GM12891 (cell line): Measurements from ENCODE around the gene DLK2.
"Not testable (repeated sequence)": the region's sequence is repeated elsewhere in the genome, so short reads cannot be mapped to it uniquely, and the experiment has no call there.

ENCODE experiments used
- DNase-seq: peaks from one replicate; pipeline ENCODE4 v3.0.0; 2011; ENCODE audit warnings: low spot score; ENCODE audit not compliant: insufficient read length
- FAIRE-seq: peaks from 2 replicates; lab custom pipeline; 2011; peaks lifted over from hg19 to GRCh38; lab: Jason Lieb, UNC
- PAX5 ChIP-seq: IDR thresholded peaks from 2 replicates; pipeline ENCODE4 v1.6.1; 2011; ENCODE audit warnings: low read length, moderate library complexity, mild to moderate bottlenecking; ENCODE audit not compliant: insufficient read depth, severe bottlenecking
- POLR2A ChIP-seq: IDR thresholded peaks from 2 replicates; pipeline ENCODE4 v1.6.1; 2011; ENCODE audit warnings: low read depth, low read length, control low read depth
- POLR2AphosphoS5 ChIP-seq: IDR thresholded peaks from 2 replicates; pipeline ENCODE4 v1.6.1; 2011; ENCODE audit warnings: low read depth, low read length, control low read depth
- POU2F2 ChIP-seq: IDR thresholded peaks from 2 replicates; pipeline ENCODE4 v1.6.1; 2011; ENCODE audit warnings: low read depth, mild to moderate bottlenecking, control low read depth, low read length, moderate library complexity
- SPI1 ChIP-seq: IDR thresholded peaks from 2 replicates; pipeline ENCODE4 v1.6.1; 2011; ENCODE audit warnings: low read depth, low read length, control low read depth
- TAF1 ChIP-seq: IDR thresholded peaks from 2 replicates; pipeline ENCODE4 v1.6.1; 2011; ENCODE audit warnings: low read depth, low read length, control low read depth

DLK2 gene

GRCh38 chr6:43468240-43468639 is 12.9 kb upstream of the DLK2 start:
- FAIRE-seq, result no peak
- no peak for DNase-seq
- no peak for TF ChIP-seq SPI1
- no peak for TF ChIP-seq POU2F2
- TF ChIP-seq PAX5, result no peak
- TF ChIP-seq POLR2A, result no peak

- FAIRE-seq, result no peak
- DNase-seq, result no peak
- TF ChIP-seq TAF1 (no peak), POLR2AphosphoS5 (no peak), POU2F2 (no peak), POLR2A (no peak), SPI1 (no peak), PAX5 (no peak)
Observed at GRCh38 chr6:43467752-43468151, 12.4 kb upstream of the DLK2 start.

DNA sequence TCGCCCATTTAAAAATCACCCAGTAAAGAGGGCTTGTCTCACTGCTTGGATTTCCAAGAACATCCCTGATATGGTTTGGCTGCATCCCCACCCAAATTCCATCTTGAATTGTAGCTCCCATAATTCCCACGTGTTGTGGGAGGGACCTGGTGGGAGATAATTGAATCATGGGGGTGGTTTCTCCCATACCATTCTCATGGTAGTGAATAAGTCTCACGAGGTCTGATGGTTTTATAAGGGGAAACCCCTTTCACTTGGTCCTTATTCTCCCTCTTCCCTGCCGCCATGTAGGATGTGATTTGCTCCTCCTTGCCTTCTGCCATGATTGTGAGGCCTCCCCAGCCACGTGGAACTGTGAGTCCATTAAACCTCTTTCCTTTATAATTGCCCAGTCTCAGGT is 11.9 kb upstream of the DLK2 start:
- DNase-seq, FAIRE-seq: not testable (repeated sequence)

DNA sequence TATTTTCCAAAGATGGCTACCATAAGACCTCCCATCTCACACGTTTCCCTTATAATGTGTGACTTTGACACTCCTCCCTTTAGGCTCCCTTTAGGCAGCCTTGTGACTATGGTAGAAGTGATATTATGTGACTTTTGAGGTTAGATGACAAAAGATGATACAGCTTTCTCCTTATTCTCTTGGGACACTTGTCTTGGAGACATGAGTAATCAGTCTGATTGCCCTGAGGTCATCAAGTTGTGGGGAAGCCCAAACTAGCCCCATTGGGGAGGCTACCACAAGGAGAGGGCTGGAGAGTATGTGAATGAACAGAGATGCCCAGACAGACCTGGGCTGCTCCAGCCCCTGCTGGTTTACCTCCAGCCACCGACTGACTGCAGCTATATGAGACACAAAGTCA is 10.6 kb upstream of the DLK2 start:
- DNase-seq (no peak), FAIRE-seq (no peak)
- no peak for TF ChIP-seq TAF1
- TF ChIP-seq POU2F2, result no peak
- no peak for TF ChIP-seq POLR2AphosphoS5
- TF ChIP-seq POLR2A, result no peak
- TF ChIP-seq PAX5, result no peak
- TF ChIP-seq SPI1, result no peak

GRCh38 chr6:43464337-43464736 is 9.0 kb upstream of the DLK2 start:
- TF ChIP-seq PAX5, result no peak
- no peak for TF ChIP-seq POU2F2
- TF ChIP-seq SPI1, result no peak
- TF ChIP-seq POLR2AphosphoS5, result no peak
- TF ChIP-seq TAF1, result no peak
- no peak for TF ChIP-seq POLR2A
- no peak for FAIRE-seq
- no peak for DNase-seq

DNA sequence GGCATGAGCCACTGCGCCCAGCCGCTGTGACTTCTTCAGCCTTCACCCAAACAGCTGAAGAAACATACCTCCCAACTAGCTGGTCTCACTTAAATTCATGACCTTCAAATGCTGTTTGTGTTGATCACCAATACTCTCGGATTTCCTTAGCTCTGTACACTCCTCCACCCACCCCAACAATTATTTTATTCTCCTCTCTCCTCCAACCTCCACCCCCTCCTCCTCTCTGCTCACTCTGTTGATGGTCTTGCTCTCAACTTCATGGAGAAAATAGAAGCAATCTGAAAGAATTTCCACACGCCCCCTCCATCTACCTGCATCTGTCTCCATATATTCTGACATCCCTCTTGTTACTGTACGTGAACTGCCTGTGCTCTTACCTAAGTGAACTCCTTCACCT is 6.6 kb upstream of the DLK2 start:
- FAIRE-seq (no peak), DNase-seq (no peak)
- TF ChIP-seq SPI1, result no peak
- no peak for TF ChIP-seq POLR2A
- no peak for TF ChIP-seq PAX5
- TF ChIP-seq POLR2AphosphoS5, result no peak
- no peak for TF ChIP-seq POU2F2
- no peak for TF ChIP-seq TAF1

GRCh38 chr6:43460032-43460431 is 4.7 kb upstream of the DLK2 start:
- FAIRE-seq, result no peak

GRCh38 chr6:43459535-43459934 is 4.2 kb upstream of the DLK2 start:
- FAIRE-seq (no peak), DNase-seq (no peak)
- TF ChIP-seq TAF1, result no peak
- no peak for TF ChIP-seq POLR2AphosphoS5
- no peak for TF ChIP-seq SPI1

More at GRCh38 chr6:43460032-43460431, 4.7 kb upstream of the DLK2 start:
- DNase-seq, result no peak
- TF ChIP-seq POU2F2 (no peak), SPI1 (no peak), POLR2A (no peak), PAX5 (no peak), POLR2AphosphoS5 (no peak), TAF1 (no peak)

GRCh38 chr6:43458154-43458553 is 2.8 kb upstream of the DLK2 start:
- DNase-seq, FAIRE-seq: not testable (repeated sequence)

GRCh38 chr6:43457643-43458042 is 2.3 kb upstream of the DLK2 start:
- no peak for DNase-seq
- no peak for FAIRE-seq

DNA sequence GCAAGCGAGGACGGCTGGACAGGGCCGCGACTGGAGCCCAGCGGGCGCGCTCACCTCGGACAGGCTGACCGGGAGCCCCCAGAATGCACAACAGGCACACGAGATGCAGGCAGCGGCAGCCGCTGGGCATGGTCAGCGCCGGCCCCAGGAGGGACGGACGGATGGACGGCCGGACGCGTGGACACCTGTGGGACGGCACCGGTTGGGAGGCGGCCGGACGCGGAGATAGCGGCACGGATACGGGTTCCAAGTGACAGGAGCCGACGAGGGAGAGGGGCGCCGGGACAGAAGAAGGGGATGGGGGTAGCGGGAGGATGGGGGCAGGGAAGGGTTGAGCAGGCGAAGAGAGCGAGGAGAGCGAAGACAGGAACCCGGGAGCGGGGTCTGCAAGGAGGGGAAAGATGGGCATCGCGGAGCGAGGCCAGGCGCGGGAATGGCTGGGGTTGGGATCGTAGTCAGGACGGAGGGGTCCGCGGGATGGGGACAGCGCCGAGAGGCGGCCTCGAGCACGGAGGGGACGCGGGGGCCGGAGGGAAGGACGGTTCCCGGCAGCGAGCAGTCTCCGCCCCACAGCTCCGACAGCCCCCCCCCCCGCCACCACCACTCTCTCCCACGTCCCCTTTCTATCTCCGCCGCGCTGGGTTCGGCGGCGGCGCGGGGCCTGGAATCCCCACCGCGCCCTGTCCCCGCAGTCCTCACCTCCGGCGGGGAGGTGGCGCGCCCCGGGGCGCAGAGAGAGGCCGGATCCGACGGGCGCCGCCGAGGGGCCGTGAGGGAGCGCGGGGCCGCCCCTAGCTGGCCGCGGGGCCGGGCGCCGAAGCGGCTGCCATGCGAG is 435 bp downstream of the DLK2 start:
- no peak for FAIRE-seq
- TF ChIP-seq POLR2A, result no peak
- TF ChIP-seq POU2F2, result no peak
- TF ChIP-seq TAF1, result no peak
- TF ChIP-seq PAX5, result no peak
- TF ChIP-seq POLR2AphosphoS5, result no peak
- TF ChIP-seq SPI1, result no peak
- DNase-seq, result peak; percentile 75

More at GRCh38 chr6:43457643-43458042, 2.3 kb upstream of the DLK2 start:
- TF ChIP-seq SPI1, result no peak
- TF ChIP-seq TAF1, result no peak
